GM21529 (cell line): ENCODE results near the gene CHADL.
"Not testable (repeated sequence)": the region's sequence is repeated elsewhere in the genome, so short reads cannot be mapped to it uniquely, and the experiment has no call there.

Source experiments
- ATAC-seq: cut with Tn5 transposase; IDR thresholded peaks from one replicate; pipeline ENCODE4 v1.9.1; 2021; ENCODE audit not compliant: unreplicated experiment

Gene CHADL

GRCh38 chr22:41240377-41241132, at the start of gene CHADL:
Gene CHADL (minus strand): TSS chr22:41240931. CDS start chr22:41240881, 50 bp downstream.
- ATAC-seq: no peak

- no peak for ATAC-seq
Observed at GRCh38 chr22:41289671-41290070, 48.9 kb upstream of the CHADL start.

GRCh38 chr22:41288245-41288946, 47.7 kb upstream of the CHADL start:
- no peak for ATAC-seq

GRCh38 chr22:41286639-41287091, 45.9 kb upstream of the CHADL start:
- peak; percentile 6 for ATAC-seq

GRCh38 chr22:41285820-41286638, 45.3 kb upstream of the CHADL start, which contains the start of gene RANGAP1:
Gene RANGAP1 (minus strand): TSS chr22:41286187. CDS start chr22:41281044, 5,143 bp downstream.
- ATAC-seq: peak; percentile 91

GRCh38 chr22:41285441-41285819, 44.7 kb upstream of the CHADL start:
- peak; percentile 19 for ATAC-seq

- no peak for ATAC-seq
Observed at GRCh38 chr22:41284465-41284864, 43.7 kb upstream of the CHADL start.

- no peak for ATAC-seq
Observed at GRCh38 chr22:41280854-41281253, 40.1 kb upstream of the CHADL start.

- ATAC-seq: no peak
Observed at GRCh38 chr22:41280065-41280464, 39.3 kb upstream of the CHADL start.

GRCh38 chr22:41274856-41275255, 34.1 kb upstream of the CHADL start:
- no peak for ATAC-seq

- ATAC-seq: no peak
Observed at GRCh38 chr22:41273128-41273527, 32.4 kb upstream of the CHADL start.

GRCh38 chr22:41271787-41272186, 31.1 kb upstream of the CHADL start:
- no peak for ATAC-seq

- ATAC-seq: no peak
Observed at GRCh38 chr22:41267958-41268357, 27.2 kb upstream of the CHADL start.

GRCh38 chr22:41264408-41264941, 23.7 kb upstream of the CHADL start:
- no peak for ATAC-seq

- no peak for ATAC-seq
Observed at GRCh38 chr22:41263704-41264103, 23.0 kb upstream of the CHADL start.

GRCh38 chr22:41262250-41262765, 21.6 kb upstream of the CHADL start:
- ATAC-seq: no peak

GRCh38 chr22:41261541-41262249, 21.0 kb upstream of the CHADL start:
- ATAC-seq: no peak

- ATAC-seq: no peak
Observed at GRCh38 chr22:41260871-41261270, 20.1 kb upstream of the CHADL start.

GRCh38 chr22:41259756-41260155, 19.0 kb upstream of the CHADL start:
- not testable (repeated sequence) for ATAC-seq

GRCh38 chr22:41257696-41258095, 17.0 kb upstream of the CHADL start:
- ATAC-seq: no peak
